Measurements from ENCODE around the gene RASA2. TPM values are rescaled to one million over a fixed set of nuclear protein-coding genes. Genes with fewer than 3 reads are reported as not detected.

Gene RASA2
- total RNA-seq, 4 donors from 2014 or later, result 9.0 to 70.3 (median 21.5) TPM

DNA sequence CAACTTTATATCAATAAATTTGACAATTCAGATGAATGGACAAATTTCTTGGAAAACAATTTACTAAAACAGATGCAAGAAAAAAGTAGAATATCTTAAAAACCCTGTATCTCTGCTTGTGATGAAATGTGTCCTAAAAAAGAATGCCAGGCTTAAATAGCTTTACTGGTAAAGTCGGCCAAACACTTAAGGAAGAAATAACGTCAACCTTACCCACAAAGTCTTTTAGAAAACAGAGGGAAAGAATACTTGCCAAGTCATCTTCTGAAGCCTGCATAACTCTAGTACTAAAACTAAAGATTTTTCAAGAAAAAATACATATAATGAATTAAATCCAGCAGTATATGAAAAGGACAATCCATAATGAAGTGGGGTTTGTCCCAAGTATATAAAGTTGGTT, 111.1 kb downstream of the RASA2 start:
- Histone ChIP-seq H3K27me3 (no peaks in the 10 kb centered on the region), H3K27ac (peak overlapping the region in 3 of 4 donors; percentile 7 to 80 (median 13)), H3K9me3 (no peaks in the 10 kb centered on the region), H3K36me3 (peaks cover 0 to 48% (median 9%) of the 10 kb centered on the region in 4 donors), H3K4me3 (no peak overlapping the region), H3K4me1 (no peaks in the 10 kb centered on the region)
- DNase-seq, result no peak
- in situ Hi-C loops (cut with MboI; ENCODE audit: low pct_ligation_motif_present in 1 of 4, low pct_unique_long_range_greater_than_20kb in 1 of 4, low sequenced_read_pairs in 3 of 4), result loop anchor here in 1 of 4 donors (25.0 kb wide), 1 partner anchor 314 kb away; no protein-coding TSS in a partner anchor
- TF ChIP-seq POLR2AphosphoS5 (IDR thresholded peaks at IDR 0.05) (no peak), EP300 (IDR thresholded peaks at IDR 0.05; ENCODE audit: low read depth) (no peak), POLR2A (IDR thresholded peaks at IDR 0.05) (no peak)
- TF ChIP-seq, protein P1, sequence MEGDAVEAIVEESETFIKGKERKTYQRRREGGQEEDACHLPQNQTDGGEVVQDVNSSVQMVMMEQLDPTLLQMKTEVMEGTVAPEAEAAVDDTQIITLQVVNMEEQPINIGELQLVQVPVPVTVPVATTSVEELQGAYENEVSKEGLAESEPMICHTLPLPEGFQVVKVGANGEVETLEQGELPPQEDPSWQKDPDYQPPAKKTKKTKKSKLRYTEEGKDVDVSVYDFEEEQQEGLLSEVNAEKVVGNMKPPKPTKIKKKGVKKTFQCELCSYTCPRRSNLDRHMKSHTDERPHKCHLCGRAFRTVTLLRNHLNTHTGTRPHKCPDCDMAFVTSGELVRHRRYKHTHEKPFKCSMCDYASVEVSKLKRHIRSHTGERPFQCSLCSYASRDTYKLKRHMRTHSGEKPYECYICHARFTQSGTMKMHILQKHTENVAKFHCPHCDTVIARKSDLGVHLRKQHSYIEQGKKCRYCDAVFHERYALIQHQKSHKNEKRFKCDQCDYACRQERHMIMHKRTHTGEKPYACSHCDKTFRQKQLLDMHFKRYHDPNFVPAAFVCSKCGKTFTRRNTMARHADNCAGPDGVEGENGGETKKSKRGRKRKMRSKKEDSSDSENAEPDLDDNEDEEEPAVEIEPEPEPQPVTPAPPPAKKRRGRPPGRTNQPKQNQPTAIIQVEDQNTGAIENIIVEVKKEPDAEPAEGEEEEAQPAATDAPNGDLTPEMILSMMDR (IDR thresholded peaks at IDR 0.05), result no peak
- 47 to 80% methylated on average over 2 of the region's 2 CpGs for WGBS, 2 donors (ENCODE audit: low coverage in 1 of 2)
- intact Hi-C loops (cut with DNase I; ENCODE audit: low total_unique reads), result no loop called here

DNA sequence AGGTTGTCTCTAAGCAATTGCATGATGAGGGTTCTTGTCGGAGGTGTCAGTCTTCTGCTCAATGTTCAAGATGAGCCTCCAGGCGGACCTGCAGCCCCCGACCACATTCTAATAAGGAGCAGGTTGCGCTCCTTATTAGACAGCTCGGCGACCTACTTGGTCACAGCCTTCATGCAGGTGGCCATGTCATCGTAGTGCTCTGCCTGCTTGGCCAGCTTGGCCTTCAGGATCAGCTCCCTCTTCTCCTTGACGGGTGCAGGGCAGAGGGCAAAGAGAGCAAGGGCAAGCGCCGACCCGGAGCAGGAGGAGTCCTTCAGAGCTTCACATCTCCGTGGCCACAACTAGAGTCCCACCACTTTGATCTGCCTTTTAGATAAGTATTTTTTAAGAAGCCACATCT, 113.5 kb downstream of the RASA2 start:
- TF ChIP-seq, protein P1 (IDR thresholded peaks at IDR 0.05), result no peak
- TF ChIP-seq POLR2A (IDR thresholded peaks at IDR 0.05) (no peak), POLR2AphosphoS5 (IDR thresholded peaks at IDR 0.05) (no peak), EP300 (IDR thresholded peaks at IDR 0.05; ENCODE audit: low read depth) (no peak)
- intact Hi-C loops (cut with DNase I; ENCODE audit: low total_unique reads), result no loop called here
- Histone ChIP-seq H3K27me3 (no peaks in the 10 kb centered on the region), H3K4me1 (no peaks in the 10 kb centered on the region), H3K27ac (peak overlapping the region in 3 of 4 donors; percentile 36 to 80 (median 62)), H3K4me3 (no peak overlapping the region), H3K9me3 (no peaks in the 10 kb centered on the region), H3K36me3 (peaks cover 0 to 25% (median 6%) of the 10 kb centered on the region in 4 donors)
- no peak for DNase-seq
- 96% methylated on average over 8 to 12 of the region's 12 CpGs for WGBS, 2 donors (ENCODE audit: low coverage in 1 of 2)
- in situ Hi-C loops (cut with MboI; ENCODE audit: low pct_ligation_motif_present in 1 of 4, low pct_unique_long_range_greater_than_20kb in 1 of 4, low sequenced_read_pairs in 3 of 4), result loop anchor here in 1 of 4 donors (25.0 kb wide), 1 partner anchor 312 kb away; no protein-coding TSS in a partner anchor

DNA sequence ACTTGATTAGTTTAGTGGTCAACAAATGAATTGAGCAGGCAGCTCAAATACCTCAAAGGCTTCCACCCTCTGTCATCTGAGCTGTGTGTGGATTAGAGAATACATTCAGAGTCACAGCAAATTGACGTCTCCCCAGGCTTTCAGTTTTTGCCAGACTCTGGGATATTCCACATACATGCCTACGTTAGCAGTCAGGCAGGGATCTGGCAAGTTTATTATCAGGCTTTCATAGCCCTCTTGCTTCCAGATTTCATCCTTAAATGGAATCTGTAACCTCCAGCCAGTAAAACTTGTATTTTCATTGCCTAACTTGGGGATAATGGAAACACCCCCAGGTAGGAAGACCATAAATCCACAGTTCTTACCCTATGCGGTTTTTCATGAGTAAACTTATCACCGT, 115.9 kb downstream of the RASA2 start:
- no peak for TF ChIP-seq EP300 (IDR thresholded peaks at IDR 0.05; ENCODE audit: low read depth)
- peak in 1 of 3 donors; percentile 26 for TF ChIP-seq POLR2AphosphoS5 (IDR thresholded peaks at IDR 0.05)
- in situ Hi-C loops (cut with MboI; ENCODE audit: low pct_ligation_motif_present in 1 of 4, low pct_unique_long_range_greater_than_20kb in 1 of 4, low sequenced_read_pairs in 3 of 4), result loop anchor here in 1 of 4 donors (25.0 kb wide), 1 partner anchor 310 kb away; no protein-coding TSS in a partner anchor
- intact Hi-C loops (cut with DNase I; ENCODE audit: low total_unique reads), result no loop called here
- Histone ChIP-seq H3K9me3 (no peaks in the 10 kb centered on the region), H3K4me1 (no peaks in the 10 kb centered on the region), H3K36me3 (peaks cover 0 to 11% (median 2%) of the 10 kb centered on the region in 4 donors), H3K27ac (peak overlapping the region; percentile 4 to 80 (median 64)), H3K4me3 (no peak overlapping the region), H3K27me3 (no peaks in the 10 kb centered on the region)
- no peak for DNase-seq
- 79 to 82% methylated on average over 4 of the region's 4 CpGs for WGBS, 2 donors (ENCODE audit: low coverage in 1 of 2)

DNA sequence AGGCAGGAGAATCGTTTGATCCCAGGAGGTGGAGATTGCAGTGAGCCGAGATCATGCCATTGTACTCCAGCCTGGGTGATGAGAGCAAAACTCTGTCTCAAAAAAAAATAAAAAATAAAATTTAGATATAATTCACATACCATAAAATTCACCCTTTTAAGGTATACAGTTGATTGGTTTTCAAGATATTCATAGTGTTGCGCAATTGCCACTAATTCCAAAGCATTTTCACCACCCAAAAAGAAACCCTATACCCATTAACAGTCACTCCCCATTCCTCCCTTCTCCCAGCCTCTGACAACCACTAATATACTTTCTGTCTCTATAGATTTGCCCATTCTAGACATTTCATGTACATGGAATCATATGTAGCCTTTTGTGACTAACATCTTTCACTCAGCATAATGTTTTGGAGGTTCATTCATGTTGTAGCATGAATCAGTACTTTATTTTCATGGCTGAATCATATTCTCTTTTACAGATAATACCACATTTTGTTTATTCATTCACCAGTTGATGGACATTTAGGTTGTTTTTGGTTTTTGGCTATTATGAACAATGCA, 116.7 kb downstream of the RASA2 start:
- Histone ChIP-seq H3K4me3 (no peak overlapping the region), H3K36me3 (peaks cover 0 to 18% (median 4%) of the 10 kb centered on the region in 4 donors), H3K4me1 (no peaks in the 10 kb centered on the region), H3K9me3 (no peaks in the 10 kb centered on the region), H3K27me3 (no peaks in the 10 kb centered on the region), H3K27ac (peak overlapping the region; percentile 4 to 80 (median 64))
- DNase-seq, result no peak
- WGBS, 2 donors (ENCODE audit: low coverage in 1 of 2), result 87 to 97% methylated on average over 3 of the region's 3 CpGs
- in situ Hi-C loops (cut with MboI; ENCODE audit: low pct_ligation_motif_present in 1 of 4, low pct_unique_long_range_greater_than_20kb in 1 of 4, low sequenced_read_pairs in 3 of 4) (loop anchor here in 1 of 4 donors (25.0 kb wide), 1 partner anchor 309 kb away; no protein-coding TSS in a partner anchor), intact Hi-C loops (cut with DNase I; ENCODE audit: low total_unique reads) (no loop called here)
- TF ChIP-seq, protein P1 (IDR thresholded peaks at IDR 0.05), result no peak
- no peak for TF ChIP-seq EP300 (IDR thresholded peaks at IDR 0.05; ENCODE audit: low read depth)
- TF ChIP-seq POLR2AphosphoS5 (IDR thresholded peaks at IDR 0.05), result no peak
- no peak for TF ChIP-seq POLR2A (IDR thresholded peaks at IDR 0.05)

Measured in transverse colon (tissue), 4 donors.